Kidney epithelial cell (primary cell): ENCODE data around the gene GREB1L. TPM values are rescaled to one million over a fixed set of nuclear protein-coding genes. Genes with fewer than 3 reads are reported as not detected.

Experiments used
- DNase-seq: peaks from one replicate; pipeline ENCODE4 v3.0.0-alpha.2; 2010; ENCODE audit warnings: low read depth
- H3K27me3 ChIP-seq: 2 replicates; pipeline ENCODE4 v1.6.0; 2011; ENCODE audit warnings: low read length; ENCODE audit not compliant: control insufficient read depth, insufficient read depth
- H3K36me3 ChIP-seq: 2 replicates; pipeline ENCODE4 v1.5.1; 2011; ENCODE audit warnings: low read length; ENCODE audit not compliant: control insufficient read depth, insufficient read depth
- H3K4me3 ChIP-seq: 2 replicates; pipeline ENCODE4 v1.5.1; 2011; ENCODE audit warnings: low read depth, mild to moderate bottlenecking, control low read depth, low read length
- total RNA-seq: library from RNA; depleted of rRNA; stranded (reverse); fragments of >200 nt; gene quantifications from 2 replicates; pipeline ENCODE4 v1.2.3, GENCODE V29; 2015
- TF ChIP-seq, protein P1 (sequence below): IDR thresholded peaks from 2 replicates; pipeline ENCODE4 v1.5.1; 2011; ENCODE audit warnings: mild to moderate bottlenecking, moderate library complexity, low read length, control low read depth, inconsistent platforms; ENCODE audit not compliant: insufficient read depth, poor library complexity, severe bottlenecking

The GREB1L gene
- total RNA-seq, 1 donor from 2014 or later = 1.5 TPM

DNA sequence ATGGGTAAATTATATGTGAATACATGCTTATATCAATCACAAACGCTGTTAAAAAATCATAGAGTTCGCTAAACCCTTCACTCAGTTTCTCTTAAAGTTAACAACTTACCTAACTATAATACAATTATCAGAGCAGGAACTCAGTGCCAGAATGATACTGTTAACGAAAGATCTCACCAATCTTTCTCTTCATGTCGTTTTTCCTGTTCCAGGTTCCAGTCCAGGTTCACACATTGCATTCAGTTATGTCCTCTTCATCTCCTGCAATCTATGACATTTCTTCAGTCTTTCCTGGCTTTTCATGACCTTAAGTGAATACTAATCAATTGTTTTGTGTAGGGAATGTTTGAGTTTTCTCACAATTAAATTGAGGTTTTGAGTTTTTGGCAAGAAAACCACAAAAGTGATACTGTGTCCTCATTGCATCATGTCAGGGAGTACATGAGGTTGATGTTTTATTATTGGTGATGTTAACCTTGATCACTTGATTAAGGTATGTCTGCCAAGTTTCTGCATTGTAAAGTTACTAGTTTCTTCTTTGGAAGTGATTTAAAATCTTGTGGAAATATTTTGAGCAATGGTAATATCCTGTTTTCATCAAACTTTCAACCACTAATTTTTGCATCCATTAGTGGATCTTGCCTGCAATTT is 226.6 kb downstream of the GREB1L start:
- no peak overlapping the region for H3K4me3 ChIP-seq
- TF ChIP-seq, protein P1, sequence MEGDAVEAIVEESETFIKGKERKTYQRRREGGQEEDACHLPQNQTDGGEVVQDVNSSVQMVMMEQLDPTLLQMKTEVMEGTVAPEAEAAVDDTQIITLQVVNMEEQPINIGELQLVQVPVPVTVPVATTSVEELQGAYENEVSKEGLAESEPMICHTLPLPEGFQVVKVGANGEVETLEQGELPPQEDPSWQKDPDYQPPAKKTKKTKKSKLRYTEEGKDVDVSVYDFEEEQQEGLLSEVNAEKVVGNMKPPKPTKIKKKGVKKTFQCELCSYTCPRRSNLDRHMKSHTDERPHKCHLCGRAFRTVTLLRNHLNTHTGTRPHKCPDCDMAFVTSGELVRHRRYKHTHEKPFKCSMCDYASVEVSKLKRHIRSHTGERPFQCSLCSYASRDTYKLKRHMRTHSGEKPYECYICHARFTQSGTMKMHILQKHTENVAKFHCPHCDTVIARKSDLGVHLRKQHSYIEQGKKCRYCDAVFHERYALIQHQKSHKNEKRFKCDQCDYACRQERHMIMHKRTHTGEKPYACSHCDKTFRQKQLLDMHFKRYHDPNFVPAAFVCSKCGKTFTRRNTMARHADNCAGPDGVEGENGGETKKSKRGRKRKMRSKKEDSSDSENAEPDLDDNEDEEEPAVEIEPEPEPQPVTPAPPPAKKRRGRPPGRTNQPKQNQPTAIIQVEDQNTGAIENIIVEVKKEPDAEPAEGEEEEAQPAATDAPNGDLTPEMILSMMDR = no peak
- H3K36me3 ChIP-seq = no peaks in the 10 kb centered on the region
- no peaks in the 10 kb centered on the region for H3K27me3 ChIP-seq
- DNase-seq = no peak

DNA sequence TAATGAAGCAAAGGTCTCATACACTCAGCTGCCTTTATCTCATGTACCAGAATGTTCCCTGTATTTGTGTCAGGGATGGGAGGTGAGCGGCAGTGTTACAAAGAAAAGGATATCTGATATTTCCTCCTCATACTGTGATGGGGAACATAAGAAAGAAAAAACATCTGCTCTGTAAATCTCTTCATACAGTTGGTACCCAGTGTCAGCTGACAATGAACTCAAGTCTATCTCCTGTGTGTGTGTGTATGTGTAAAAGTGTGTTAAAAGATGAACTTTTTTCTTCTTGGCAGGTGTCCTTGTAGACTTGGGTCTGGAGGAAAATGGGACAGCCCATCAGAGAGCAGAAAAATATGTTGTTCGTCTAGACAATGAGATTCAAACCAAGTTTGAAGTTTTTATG is 230.7 kb downstream of the GREB1L start:
- H3K27me3 ChIP-seq = no peaks in the 10 kb centered on the region
- no peak overlapping the region for H3K4me3 ChIP-seq
- DNase-seq = no peak
- TF ChIP-seq, protein P1 = no peak
- H3K36me3 ChIP-seq = no peaks in the 10 kb centered on the region

DNA sequence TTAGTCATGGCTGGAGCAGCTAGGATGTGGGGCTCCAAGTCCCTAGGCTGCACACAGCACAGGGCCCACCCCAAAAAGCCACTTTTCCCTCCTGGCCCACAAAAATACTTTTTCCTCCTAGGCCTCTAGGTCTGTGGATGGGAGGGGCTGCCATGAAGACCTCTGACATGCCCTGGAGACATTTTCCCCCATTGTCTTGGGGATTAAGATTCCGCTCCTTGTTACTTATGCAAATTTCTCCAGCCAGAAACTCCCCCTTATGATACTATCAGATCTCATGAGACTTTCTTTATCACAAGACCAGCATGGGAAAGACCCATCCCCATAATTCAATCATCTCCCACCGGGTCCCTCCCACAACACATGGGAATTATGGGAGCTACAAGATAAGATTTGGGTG is 232.6 kb downstream of the GREB1L start:
- TF ChIP-seq, protein P1 = no peak
- H3K4me3 ChIP-seq = no peak overlapping the region
- H3K27me3 ChIP-seq = no peaks in the 10 kb centered on the region
- DNase-seq = no peak
- no peaks in the 10 kb centered on the region for H3K36me3 ChIP-seq

DNA sequence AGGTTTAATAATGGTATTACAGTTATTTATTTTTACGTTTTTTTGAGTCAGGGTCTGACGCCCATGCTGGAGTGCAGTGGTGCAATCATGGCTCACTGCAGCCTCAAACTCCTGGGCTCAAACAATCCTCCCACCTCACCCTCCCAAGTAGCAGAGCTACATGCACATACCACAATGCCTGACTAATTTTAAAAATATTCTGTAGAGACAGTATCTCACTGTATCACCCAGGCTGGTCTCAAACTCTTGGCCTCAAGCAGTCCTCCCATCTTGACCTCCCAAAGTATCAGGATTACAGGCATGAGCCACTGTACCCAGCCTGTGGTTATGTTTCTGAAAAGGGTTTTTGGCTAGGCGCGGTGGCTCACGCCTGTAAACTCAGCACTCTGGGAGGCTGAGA is 237.7 kb downstream of the GREB1L start:
- H3K27me3 ChIP-seq = no peaks in the 10 kb centered on the region
- no peaks in the 10 kb centered on the region for H3K36me3 ChIP-seq
- no peak for DNase-seq
- TF ChIP-seq, protein P1 = no peak
- no peak overlapping the region for H3K4me3 ChIP-seq

DNA sequence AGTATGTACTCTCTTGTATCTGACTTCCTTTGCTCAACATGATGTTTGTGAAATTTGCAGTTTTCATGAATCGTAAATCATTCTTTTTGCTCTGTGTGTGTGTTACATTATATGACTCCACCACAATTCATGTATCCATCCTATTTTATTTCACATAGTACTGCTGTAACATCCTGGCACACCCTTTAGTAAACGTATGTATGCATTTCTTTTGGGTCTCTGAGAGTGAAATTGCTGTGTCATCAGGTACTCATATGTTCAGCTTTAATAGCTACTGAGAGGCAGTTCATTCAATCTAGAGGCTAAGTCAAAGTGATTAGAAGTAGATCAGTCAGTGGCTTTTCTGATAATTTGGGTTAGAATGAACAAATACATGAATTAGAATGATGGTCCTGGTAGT is 239.7 kb downstream of the GREB1L start:
- H3K4me3 ChIP-seq = no peak overlapping the region
- H3K36me3 ChIP-seq = no peaks in the 10 kb centered on the region
- DNase-seq = no peak
- no peaks in the 10 kb centered on the region for H3K27me3 ChIP-seq
- TF ChIP-seq, protein P1 = no peak

DNA sequence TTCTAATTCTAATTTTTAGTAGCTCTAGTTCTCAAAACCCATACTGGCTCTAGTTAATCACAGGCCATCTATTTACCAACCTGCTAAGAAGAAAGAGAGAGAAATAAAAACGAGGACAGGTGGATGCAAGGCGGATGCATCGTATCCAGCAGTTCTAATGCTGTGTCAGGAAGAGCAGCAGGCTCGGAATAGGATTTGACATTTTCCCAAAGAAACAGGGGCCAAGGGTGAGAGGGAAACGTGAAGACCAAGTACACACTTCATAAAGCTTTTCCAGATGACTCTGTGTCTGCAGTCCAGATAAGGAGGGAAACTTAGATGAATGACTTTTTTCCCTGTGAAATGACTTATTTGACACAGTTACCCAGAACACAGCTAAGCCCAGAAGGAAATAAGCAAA is 241.0 kb downstream of the GREB1L start:
- no peak overlapping the region for H3K4me3 ChIP-seq
- no peaks in the 10 kb centered on the region for H3K27me3 ChIP-seq
- TF ChIP-seq, protein P1 = no peak
- no peaks in the 10 kb centered on the region for H3K36me3 ChIP-seq
- no peak for DNase-seq
